Rectal smooth muscle tissue (tissue), 1 donor: ENCODE measurements around the gene ADGRA1.

Experiments used
- H3K27ac ChIP-seq: one replicate; pipeline ENCODE4 v1.7.0; 2013; ENCODE audit warnings: low read depth, low read length, inconsistent platforms
- H3K27me3 ChIP-seq: one replicate; pipeline ENCODE4 v1.7.0; 2013; ENCODE audit warnings: low read length; ENCODE audit not compliant: control insufficient read depth, insufficient read depth
- H3K36me3 ChIP-seq: one replicate; pipeline ENCODE4 v1.7.0; 2013; ENCODE audit warnings: low read length; ENCODE audit not compliant: control insufficient read depth, insufficient read depth
- H3K4me1 ChIP-seq: one replicate; pipeline ENCODE4 v1.7.0; 2013; ENCODE audit warnings: low read length; ENCODE audit not compliant: control insufficient read depth, insufficient read depth
- H3K4me3 ChIP-seq: one replicate; pipeline ENCODE4 v1.7.0; 2013; ENCODE audit warnings: low read length
- H3K9ac ChIP-seq: one replicate; pipeline ENCODE4 v1.7.0; 2013; ENCODE audit warnings: low read length

The ADGRA1 gene

DNA sequence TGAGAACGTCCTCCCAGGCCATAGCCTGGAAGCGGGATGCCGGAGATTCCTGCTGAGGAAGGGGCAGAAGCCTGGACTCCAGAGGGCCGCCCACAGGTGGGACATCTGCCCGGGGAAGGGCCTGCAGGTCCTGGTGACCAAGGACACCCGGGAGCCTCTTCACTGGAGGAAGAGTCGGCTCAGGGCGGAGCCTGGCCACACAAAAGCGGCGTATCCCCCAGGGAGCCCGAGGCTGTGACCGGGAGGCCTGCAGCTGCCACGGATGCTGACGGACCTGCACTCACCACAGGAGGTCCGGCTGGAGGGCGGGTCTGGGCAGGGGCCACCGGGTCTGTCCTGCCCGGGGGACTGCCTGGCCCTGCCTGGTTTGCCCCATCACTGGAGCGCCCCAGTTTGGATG is 15.5 kb upstream of the ADGRA1 start:
- no peaks in the 10 kb centered on the region for H3K36me3 ChIP-seq
- no peaks in the 10 kb centered on the region for H3K4me1 ChIP-seq
- no peak overlapping the region for H3K9ac ChIP-seq
- H3K4me3 ChIP-seq, result no peak overlapping the region
- H3K27ac ChIP-seq, result no peak overlapping the region
- H3K27me3 ChIP-seq, result no peaks in the 10 kb centered on the region

DNA sequence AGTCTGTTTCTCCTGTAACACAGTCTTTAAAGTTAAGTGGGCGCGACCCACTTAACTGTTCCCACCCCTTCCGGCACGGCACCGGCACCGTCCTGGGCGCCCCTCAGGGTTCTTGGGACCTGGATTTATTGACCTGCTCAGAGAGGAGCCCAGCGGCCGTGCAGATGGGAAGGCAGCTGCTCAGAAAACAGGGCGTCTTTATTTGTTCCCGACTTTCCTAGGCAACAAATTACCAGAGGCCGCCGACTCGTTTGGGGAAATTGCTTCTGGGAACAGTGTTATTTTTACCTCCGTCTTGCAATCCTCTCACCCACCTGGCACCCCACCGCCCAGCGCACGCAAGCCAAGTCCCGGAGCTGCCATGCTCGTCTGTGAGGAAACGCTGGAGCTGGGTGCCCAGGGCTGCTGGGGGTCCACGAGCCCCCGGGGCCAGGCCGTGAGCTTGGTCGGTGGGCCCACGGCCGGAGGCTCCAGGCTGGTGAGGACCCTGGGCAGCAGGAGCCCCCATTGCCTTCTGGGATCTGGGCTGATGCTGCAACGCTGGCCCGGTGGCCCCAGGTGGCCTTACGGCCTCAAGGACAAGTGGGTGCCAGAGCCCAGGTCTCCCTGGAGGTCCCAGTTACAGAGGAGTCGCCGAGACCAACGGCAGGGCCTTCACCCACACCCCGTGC is 14.9 kb upstream of the ADGRA1 start:
- H3K27ac ChIP-seq, result no peak overlapping the region
- no peaks in the 10 kb centered on the region for H3K4me1 ChIP-seq
- H3K27me3 ChIP-seq, result no peaks in the 10 kb centered on the region

DNA sequence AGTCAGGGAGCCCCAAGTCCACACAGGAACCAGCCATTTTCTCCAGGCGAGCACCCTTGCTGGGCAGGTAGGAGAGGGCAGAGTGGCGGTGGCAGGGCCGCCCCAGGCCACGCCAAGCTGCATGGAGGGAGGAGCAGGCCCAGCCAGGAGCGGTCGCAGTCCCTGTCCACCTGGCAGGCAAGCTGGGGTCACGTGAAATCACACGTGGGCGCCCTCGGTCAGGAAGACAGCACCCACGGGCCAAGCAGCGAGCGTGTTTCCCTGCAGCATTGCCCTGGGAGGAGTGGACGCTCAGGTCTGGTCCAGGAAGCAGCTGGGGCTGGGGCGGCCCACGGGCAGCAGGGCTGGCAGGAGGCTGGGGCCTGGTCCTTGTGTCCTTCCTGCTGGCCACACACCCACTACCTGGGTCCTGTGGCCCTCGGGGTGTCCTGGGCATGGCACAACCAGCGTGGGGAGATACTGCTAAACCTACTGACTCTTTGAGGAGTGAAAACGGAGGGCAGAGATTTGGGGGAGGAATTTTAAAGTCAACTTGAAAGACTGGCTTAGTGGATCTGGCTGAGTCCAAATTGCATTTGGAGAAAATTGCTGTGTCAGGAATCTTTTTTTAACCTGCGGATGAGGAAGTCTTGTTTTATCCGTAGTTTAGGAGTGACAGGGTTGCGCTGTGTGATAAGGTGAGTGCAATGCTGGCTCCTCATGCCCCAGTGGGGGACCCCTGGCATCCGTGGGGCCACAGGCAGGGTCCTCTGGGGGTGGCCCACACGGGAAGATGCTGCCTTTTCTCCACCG is 12.2 kb upstream of the ADGRA1 start:
- H3K9ac ChIP-seq, result no peak overlapping the region
- no peaks in the 10 kb centered on the region for H3K36me3 ChIP-seq
- H3K4me1 ChIP-seq, result no peaks in the 10 kb centered on the region
- no peak overlapping the region for H3K27ac ChIP-seq
- no peaks in the 10 kb centered on the region for H3K27me3 ChIP-seq
- H3K4me3 ChIP-seq, result no peak overlapping the region

More for the DNA sequence above, 14.9 kb upstream of the ADGRA1 start:
- Histone ChIP-seq H3K36me3 (no peaks in the 10 kb centered on the region), H3K9ac (no peak overlapping the region), H3K4me3 (no peak overlapping the region)

DNA sequence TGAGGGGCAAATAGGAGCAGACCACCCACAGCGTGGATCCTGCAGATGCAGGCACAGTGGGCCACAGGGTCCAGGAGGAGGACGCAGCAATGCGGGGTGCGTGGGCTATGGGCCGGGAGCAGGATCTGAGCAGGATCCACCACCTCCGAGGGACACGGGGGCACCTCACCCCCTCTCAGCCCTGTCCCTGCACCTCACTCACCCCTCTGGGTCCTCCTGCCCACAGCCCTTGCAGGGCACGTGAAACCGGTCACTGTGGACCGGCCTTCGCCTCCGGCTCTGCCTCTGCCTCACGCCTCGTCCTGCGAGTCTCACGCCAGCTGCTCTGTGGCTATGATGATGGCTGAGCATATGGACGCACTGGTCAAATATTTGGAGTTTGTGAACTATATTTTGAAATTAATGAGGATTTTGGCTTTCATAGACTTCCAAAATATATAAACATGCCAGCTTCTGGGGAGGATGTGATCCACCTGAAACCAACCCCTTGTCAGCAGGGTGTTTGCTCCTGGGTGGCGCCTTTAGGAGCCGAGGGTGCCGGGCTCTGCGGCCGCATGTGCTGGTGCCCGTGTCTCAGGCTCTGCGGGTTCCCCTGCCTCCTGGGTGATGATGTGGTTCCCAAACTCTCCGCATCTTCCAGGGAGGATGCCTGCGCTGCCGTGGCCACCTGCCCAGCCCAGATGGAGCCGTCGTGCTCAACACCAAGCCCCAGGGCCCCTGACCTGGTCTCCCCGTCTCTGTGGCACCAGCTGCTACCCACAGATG is 11.3 kb upstream of the ADGRA1 start:
- no peak overlapping the region for H3K4me3 ChIP-seq
- no peaks in the 10 kb centered on the region for H3K36me3 ChIP-seq
- no peaks in the 10 kb centered on the region for H3K27me3 ChIP-seq
- no peak overlapping the region for H3K27ac ChIP-seq
- H3K4me1 ChIP-seq, result no peaks in the 10 kb centered on the region
- H3K9ac ChIP-seq, result no peak overlapping the region

DNA sequence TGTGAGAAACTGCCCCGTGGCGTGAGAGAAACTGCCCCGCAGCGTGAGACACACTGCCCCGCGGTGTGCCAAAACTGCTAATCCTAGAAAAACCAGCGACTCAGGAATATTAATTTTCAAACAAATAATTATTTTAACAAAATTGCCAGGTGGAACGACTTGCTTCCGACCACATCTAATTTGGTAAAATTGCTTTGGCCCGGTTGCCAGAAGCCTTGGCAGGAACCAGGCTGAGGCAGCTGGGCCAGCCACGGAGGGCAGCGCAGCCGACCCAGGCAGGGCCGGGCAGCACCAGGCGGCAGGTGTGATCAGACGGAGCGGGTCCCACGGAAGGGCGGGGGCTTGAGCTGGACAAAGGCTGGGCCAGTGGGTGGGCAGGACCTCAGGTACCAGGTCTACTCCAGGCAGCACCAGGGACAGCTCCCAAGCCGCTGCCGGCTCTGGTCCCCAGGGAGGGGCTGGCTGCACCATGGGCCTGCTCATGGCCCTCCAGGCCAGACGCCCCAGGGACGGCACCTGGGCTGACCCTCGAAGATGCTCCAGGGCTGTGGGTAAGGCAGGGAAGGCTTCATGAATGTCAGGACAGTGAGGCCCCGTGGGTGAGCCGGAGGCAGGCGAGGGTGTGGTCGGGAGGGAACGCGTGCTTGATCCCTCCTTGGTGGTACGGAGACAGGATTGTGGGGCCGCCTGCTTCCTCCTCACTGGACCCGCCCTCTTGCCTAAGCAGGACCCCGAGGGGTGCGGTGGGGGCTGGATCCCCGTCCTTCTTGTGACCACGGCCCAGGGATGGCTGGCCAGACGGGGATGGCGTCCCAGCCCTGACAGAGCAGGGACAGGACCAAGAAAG is 7.7 kb upstream of the ADGRA1 start:
- H3K4me3 ChIP-seq, result no peak overlapping the region
- H3K4me1 ChIP-seq, result no peaks in the 10 kb centered on the region
- no peaks in the 10 kb centered on the region for H3K36me3 ChIP-seq
- H3K9ac ChIP-seq, result no peak overlapping the region
- no peaks in the 10 kb centered on the region for H3K27me3 ChIP-seq
- H3K27ac ChIP-seq, result no peak overlapping the region

DNA sequence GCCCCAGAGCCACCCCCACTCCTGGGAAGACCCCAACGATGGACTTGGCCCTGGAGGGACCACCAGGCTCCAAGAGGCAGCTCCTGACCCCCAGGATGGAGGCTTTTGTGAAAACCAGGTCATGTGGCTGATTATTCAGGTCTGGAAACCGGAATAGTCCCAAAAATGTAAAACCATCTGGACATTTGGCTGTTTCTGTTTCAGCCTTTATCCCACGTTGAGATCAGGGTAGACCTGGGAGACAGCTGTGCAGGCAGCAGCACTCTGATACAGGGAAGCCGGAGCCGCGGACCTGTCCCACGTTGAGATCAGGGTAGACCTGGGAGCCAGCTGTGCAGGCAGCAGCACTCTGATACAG is 7.1 kb upstream of the ADGRA1 start:
- H3K36me3 ChIP-seq, result no peaks in the 10 kb centered on the region
- H3K27me3 ChIP-seq, result no peaks in the 10 kb centered on the region
- H3K9ac ChIP-seq, result no peak overlapping the region
- no peaks in the 10 kb centered on the region for H3K4me1 ChIP-seq
- no peak overlapping the region for H3K4me3 ChIP-seq
- no peak overlapping the region for H3K27ac ChIP-seq

DNA sequence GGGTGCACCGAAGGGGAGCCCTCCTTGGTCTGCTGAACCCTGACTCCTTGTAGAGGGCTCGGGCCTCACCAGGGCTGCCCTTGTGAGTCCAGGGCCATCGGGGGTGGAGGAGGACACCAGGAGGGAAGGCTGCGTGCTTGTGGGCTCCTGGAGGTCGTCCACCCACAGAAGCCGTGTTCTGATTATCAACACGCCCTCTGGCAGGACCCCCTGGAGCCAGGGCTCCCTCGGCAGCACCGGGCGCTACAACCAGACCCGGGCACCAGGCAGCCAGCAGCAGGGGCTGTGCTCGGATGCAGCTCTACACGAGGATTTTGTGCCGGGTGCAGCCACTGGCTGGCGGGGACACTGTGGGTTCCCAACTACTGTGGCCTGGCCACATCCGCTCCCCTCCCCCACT is 6.1 kb upstream of the ADGRA1 start:
- Histone ChIP-seq H3K36me3 (no peaks in the 10 kb centered on the region), H3K27ac (no peak overlapping the region), H3K4me1 (no peaks in the 10 kb centered on the region), H3K27me3 (no peaks in the 10 kb centered on the region), H3K9ac (no peak overlapping the region), H3K4me3 (no peak overlapping the region)

DNA sequence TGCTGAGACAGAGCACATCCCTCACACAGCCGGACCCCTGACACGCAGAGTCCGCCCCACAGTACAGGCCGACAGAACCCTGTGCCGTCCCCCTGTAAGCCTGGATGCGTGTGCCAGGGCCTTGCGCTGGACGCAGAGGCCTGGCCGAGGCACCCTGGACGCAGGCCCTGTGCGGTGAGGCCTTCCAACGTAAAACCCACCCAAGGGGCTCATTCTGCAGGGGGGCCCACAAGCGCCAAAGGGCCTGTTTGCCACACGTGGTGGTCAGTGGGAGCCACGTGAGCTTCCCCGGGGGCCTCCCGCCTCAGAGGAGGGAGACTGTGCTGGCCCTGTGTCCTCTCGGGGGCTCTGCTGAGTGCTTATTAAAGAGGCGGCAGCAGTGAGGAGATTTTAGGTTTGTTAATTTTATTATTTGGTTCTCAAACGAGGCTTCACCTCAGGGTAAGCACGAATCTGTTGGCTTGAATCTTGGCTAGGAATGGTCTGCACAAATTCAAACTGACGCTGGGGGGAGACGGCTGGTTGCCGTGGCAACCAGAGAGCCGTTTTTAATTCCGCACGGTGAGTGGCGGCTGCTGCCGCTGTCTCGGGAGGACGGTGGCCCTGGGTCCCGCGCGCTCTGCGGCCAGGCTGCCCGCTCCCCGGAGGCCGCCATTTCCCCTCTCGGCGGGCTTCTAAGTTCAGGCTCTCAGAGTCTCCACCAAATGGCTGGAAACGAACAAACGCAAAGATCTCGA is 4.9 kb upstream of the ADGRA1 start:
- Histone ChIP-seq H3K27me3 (peaks cover 4% of the 10 kb centered on the region), H3K36me3 (no peaks in the 10 kb centered on the region), H3K9ac (no peak overlapping the region), H3K27ac (no peak overlapping the region), H3K4me3 (no peak overlapping the region), H3K4me1 (no peaks in the 10 kb centered on the region)

DNA sequence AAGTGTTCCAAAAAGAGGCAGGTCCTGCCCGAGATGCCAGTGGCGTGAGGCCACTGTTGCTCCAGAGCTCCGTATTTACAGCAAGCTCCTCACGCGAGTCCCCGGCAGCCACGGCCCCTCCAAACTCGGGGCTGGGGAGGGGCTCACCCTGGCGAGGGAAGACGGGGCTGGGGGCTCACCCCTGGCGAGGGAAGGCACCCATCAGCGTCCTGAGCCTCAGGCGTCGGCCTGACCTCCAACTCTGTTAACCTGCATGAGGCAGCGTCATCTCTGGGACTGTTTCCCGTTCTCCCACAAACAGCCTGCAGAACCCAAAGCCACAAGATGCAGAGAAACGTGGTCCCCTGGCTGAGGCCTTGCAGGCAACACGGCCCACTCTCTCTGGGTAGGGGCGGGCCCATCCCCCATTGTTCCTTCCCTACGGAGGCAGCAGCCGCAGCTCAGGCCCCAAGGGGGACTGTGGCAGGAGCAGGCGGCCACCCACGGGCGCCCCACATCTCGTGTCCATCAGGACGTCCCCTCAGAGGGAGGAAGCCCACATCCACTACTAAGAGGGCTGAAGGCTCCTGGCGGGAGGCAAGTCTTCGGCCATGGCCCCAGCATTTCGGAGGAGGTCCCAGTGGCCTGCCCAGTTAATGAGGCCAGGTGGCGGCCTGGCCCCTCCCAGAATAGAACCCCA is 4.2 kb upstream of the ADGRA1 start:
- Histone ChIP-seq H3K4me1 (no peaks in the 10 kb centered on the region), H3K27ac (no peak overlapping the region), H3K9ac (no peak overlapping the region), H3K27me3 (peaks cover 4% of the 10 kb centered on the region), H3K4me3 (no peak overlapping the region), H3K36me3 (no peaks in the 10 kb centered on the region)

DNA sequence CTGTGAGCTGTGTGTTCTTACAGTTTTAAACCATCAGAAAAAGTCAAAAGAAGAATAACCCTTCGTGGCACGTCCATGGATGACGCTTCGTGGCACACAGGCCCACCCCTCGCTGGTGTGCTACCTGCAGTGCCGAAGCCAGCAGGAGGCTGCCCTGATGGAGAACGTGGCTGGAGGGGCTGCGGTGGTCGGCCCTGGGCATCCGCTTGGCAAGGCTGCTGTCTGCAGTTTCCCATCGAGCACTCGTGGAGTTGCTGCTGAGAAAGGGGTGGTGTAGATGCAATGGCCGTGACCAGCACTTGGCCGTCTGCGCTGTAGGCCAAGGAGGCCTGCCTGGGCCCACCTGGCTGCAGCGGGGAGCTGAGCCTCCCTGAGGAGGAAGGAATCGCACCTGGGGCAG is 3.2 kb upstream of the ADGRA1 start:
- Histone ChIP-seq H3K27me3 (peaks cover 8% of the 10 kb centered on the region), H3K9ac (no peak overlapping the region)

More for the DNA sequence above, 3.2 kb upstream of the ADGRA1 start:
- Histone ChIP-seq H3K36me3 (no peaks in the 10 kb centered on the region), H3K4me1 (no peaks in the 10 kb centered on the region), H3K27ac (no peak overlapping the region), H3K4me3 (no peak overlapping the region)
